Activated naive CD4-positive, alpha-beta T cell (primary cell): ENCODE results near the gene CEP78.
"Not testable (repeated sequence)": the region's sequence is repeated elsewhere in the genome, so short reads cannot be mapped to it uniquely, and the experiment has no call there.

ENCODE experiments used
- DNase-seq, 4 experiments: peaks; one replicate each; lab custom pipeline; 2025; lab: John Stamatoyannopoulos, UW

The CEP78 gene

DNA sequence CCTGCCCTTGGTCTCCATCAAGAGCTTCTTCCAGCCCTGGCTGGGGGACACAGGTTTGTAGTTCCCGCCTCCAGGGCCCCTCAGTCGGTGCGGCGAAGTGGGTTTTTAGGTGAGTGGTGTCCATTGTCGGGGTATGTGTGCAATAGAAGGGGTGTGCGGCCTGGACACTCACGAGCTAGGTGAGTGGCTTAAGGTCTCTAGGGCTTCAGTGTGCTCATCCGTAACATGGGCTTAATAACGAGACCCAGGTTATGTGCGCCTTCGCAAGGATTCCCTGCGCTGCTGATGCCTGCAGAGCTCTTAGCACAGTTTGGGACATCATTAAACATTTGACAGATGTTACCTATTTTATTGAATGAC lies 656 bp downstream of the CEP78 start:
- no peak for DNase-seq

DNA sequence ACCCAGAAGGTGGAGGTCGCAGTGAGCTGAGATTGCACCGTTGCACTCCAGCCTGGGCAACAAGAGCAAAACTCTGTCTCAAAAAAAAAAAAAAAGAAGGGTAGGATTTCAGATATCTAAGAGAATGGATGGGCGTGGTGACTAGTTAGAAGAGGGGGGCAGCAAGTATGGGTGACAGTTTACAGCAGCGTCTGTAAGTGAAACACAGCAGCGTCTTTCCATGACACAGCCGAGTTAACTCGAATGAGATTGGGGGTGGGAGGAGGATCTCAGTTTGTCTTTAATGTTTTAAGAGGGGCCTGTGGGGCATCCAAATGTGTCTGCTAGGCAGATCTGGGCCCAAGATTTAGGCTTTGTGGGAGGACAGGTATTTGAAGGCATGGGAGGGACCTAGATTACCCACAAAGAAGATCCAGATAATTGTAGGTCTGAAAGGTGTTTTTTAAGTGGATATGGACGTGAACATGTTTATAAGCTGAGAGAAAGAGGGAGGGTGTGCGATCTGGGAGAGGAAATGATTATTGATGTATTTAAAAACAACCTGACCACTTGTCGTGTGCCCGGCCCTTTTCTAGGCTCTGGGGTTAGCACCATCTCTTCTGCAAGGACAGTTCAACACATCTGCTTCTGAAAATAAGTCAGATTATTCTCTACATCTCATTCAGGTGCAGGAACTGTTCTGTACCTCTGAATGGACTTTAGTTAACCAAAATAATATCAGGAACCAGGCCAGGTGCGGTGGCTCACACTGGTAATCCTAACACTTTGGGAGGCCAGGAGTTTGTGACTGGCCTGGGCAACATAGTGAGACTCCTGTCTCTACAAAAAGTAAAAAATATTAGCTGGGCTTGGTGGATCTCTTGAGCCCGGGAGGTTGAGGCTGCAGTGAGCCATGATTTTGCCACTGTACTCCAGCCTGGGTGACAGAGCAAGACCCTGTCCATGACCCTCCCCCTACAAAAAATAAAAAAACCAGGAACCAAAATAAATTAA lies 2.5 kb downstream of the CEP78 start:
- no peak for DNase-seq

DNA sequence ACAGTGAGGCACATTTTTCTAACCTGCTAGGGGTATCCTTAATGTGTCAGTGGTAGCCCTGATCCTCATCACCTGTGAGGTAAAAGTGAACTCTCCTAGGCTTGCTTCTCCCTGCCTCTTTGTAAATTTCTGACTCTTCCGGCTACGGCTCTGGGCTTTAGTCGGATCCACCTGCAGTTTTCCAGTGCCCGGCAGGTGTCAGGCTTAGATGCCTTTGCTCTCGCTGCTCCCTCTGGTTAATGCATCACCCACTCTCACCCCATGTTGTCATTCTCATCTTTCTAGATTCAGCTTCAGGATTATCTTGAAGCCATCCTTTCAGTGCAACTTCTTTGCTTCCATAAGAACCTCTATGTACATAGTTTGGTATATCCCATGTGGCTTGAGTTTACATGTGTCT lies 3.6 kb downstream of the CEP78 start:
- DNase-seq, result no peak

GRCh38 chr9:78242041-78242440 lies 6.2 kb downstream of the CEP78 start:
- no peak for DNase-seq

DNA sequence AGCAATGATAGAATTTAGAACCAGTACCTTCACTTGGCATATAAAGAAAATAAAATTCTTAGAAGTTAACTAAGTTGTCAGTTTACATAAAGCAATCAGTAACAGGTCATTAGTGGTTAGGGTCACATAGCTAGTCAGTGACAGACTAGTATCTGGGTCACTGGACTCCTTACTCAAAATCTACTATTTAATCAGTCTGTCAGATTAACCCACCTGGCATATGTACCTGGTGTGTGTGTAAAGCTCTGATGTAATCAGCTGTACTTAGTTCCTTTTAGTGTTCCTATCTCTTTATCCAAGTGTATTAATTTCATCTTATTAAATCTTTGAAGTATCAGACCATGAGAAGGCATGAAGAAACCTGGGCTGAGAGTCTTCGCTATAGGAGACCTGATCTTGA lies 7.3 kb downstream of the CEP78 start:
- no peak for DNase-seq

DNA sequence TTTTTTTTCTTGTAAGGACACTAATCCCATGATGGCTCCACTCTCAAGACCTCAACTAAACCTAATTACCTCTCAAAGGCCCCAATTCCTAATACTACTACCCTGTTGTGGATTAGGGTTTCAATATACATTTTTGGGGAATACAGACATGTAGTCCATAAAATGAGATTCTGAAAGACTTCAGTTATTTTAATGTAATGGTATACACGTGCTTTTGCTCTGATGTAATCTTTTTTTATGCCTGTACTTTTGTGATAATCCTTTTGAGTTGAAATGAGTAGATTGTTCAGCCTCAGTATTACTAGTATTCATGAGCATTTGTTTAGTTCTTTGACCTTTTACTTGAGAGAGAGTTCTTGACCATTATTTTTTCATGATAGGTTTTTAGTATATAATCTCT lies 9.5 kb downstream of the CEP78 start:
- DNase-seq, result no peak

- no peak for DNase-seq
Observed at GRCh38 chr9:78248635-78249034, 12.8 kb downstream of the CEP78 start.

- no peak for DNase-seq
Observed at GRCh38 chr9:78249542-78249941, 13.7 kb downstream of the CEP78 start.

GRCh38 chr9:78252616-78253015 lies 16.7 kb downstream of the CEP78 start:
- no peak for DNase-seq

- DNase-seq, result no peak
Observed at GRCh38 chr9:78253285-78253684, 17.4 kb downstream of the CEP78 start.

- DNase-seq, result no peak
Observed at GRCh38 chr9:78261403-78262001, 25.6 kb downstream of the CEP78 start.

GRCh38 chr9:78262655-78263054 lies 26.8 kb downstream of the CEP78 start:
- no peak for DNase-seq

GRCh38 chr9:78267889-78268288 lies 32.0 kb downstream of the CEP78 start:
- no peak for DNase-seq

- no peak for DNase-seq
Observed at GRCh38 chr9:78269784-78270183, 33.9 kb downstream of the CEP78 start.

- no peak for DNase-seq
Observed at GRCh38 chr9:78272307-78272706, 36.4 kb downstream of the CEP78 start.

DNA sequence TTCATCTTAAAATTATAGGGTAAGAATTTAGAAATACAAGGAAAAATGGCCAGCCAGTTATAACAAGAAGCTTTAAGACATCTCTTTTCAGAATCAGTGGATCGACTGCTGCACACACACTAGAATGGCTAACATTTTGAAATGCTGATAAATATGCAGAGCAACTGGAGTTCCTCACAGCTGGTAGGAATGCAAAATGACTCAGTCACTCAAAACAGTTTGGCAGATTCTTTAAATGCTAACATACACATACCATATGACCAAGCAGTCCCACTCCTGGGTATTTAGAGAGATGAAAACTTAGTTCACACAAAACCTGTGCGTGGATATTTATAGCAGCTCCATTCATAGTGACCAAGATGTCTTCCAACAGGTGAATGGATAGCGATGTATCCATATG lies 37.9 kb downstream of the CEP78 start:
- no peak for DNase-seq

DNA sequence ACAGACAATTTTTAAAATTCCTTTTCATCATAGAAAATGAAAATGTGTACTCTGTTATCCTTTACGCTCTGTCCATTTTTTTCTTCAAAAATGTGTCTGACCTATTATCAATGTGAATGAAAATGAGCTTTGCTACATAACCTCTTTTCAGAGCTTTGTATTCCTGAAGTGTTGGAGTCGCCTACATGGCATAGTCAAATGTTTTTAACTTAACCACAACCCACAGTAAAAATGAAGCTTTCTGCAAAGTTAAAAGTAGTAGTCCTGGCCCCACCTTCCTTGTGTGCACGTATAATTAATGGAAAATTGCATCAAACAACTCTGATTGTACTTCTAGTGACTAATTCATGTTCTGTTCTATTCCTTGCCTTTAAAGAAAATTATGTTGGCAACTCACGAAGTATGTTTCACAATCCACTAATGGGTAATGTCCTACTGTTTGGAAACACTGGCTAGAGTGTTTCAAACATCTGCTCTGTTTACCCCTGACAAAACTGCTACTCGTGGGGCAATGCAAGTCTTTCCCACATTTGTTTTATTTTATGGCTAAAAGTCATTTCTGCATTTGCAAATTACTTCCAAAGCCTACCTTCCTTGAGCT lies 42.4 kb downstream of the CEP78 start:
- no peak for DNase-seq

DNA sequence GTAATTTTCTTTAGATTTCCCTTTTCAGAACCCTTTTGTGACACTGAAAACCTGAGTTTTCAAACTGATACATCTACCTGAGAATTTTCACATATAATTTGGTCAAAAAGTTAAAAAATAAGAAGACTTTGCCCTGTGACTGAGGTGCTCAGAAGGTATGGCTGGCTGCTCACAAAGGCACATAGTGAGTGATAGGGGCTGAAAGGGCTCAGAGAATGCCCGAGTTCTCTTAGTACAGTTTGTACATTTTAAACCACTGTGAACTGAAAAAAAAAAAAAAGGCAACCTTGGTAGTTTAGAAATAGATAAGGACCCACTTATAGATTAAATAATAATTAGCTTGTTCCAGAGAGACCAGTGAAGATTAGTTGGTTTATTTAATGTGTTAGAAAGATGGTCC lies 42.9 kb downstream of the CEP78 start:
- no peak for DNase-seq

GRCh38 chr9:78280982-78281668 lies 45.2 kb downstream of the CEP78 start:
- DNase-seq, result no peak

DNA sequence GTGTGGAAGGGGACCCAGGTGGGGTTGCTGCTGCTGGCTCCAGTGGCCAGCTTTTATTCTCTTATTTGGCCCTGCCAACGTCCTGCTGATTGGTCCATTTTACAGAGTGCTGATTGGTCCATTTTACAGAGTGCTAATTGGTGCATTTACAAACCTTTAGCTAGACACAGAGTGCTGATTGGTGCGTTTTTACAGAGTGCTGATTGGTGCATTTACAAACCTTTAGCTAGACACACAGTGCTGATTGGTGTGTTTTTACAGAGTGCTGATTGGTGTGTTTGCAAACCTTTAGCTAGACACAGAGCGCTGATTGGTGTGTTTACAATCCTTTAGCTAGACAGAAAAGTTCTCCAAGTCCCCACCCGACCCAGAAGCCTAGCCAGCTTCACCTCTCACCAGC lies 48.3 kb downstream of the CEP78 start:
- not testable (repeated sequence) for DNase-seq

GRCh38 chr9:78286125-78286524 lies 50.2 kb downstream of the CEP78 start:
- no peak for DNase-seq

- no peak for DNase-seq
Observed at GRCh38 chr9:78286946-78287388, 51.1 kb downstream of the CEP78 start.
